ENCODE data around the gene EXOSC5. TPM values are rescaled to one million over a fixed set of nuclear protein-coding genes. Genes with fewer than 3 reads are reported as not detected.

Gene EXOSC5
- total and polyA plus RNA-seq, 9 of the 15 experiments (the other 6 are each of a cell fraction or from before 2014, with no cell fraction given): 10.9 to 75.5 (median 37.8) TPM

- TF ChIP-seq TFE3 (CRISPR knock-in tag; IDR thresholded peaks at IDR 0.05) (no peak), ELF4 (CRISPR knock-in tag; IDR thresholded peaks at IDR 0.05) (no peak), BCOR (IDR thresholded peaks at IDR 0.05) (peak; percentile 35; the same call in 1 of the 2 replicates), RBM39 (optimal IDR thresholded peaks at IDR 0.05; ENCODE audit: low read depth, low read length) (peak; percentile 51), CREB3L1 (IDR thresholded peaks at IDR 0.05; ENCODE audit: borderline replicate concordance, low read depth) (no peak), PBX2 (CRISPR knock-in tag; IDR thresholded peaks at IDR 0.05; ENCODE audit: low read depth) (no peak), PBX2 (tag; conservative IDR thresholded peaks at IDR 0.05; ENCODE audit: low read depth) (peak; percentile 27; the same call in 1 of the 2 replicates), ZNF324 (CRISPR knock-in tag; IDR thresholded peaks at IDR 0.05) (no peak), XRCC5 (IDR thresholded peaks at IDR 0.05; ENCODE audit: low read depth, low read length) (peak; percentile 23; the same call in 1 of the 2 replicates), HNRNPLL (IDR thresholded peaks at IDR 0.05; ENCODE audit: low read depth, low read length, poor library complexity, severe bottlenecking) (peak; percentile 70), NEUROD1 (IDR thresholded peaks at IDR 0.05; ENCODE audit: borderline replicate concordance, low read depth, low read length, partially characterized antibody) (peak; percentile 49), THAP7 (CRISPR knock-in tag; IDR thresholded peaks at IDR 0.05) (no peak), POLR2B (IDR thresholded peaks at IDR 0.05; ENCODE audit: low read depth, partially characterized antibody) (peak; percentile 93), MED1 (CRISPR knock-in tag; IDR thresholded peaks at IDR 0.05; ENCODE audit: borderline replicate concordance) (no peak), ZNF217 (CRISPR knock-in tag; IDR thresholded peaks at IDR 0.05) (no peak), RBBP5 (IDR thresholded peaks at IDR 0.05; ENCODE audit: borderline replicate concordance, insufficient read depth, low read length, poor library complexity, severe bottlenecking) (peak; percentile 93), TAF1 (IDR thresholded peaks at IDR 0.05; ENCODE audit: control insufficient read depth, extremely low read depth, insufficient read depth, low read length, severe bottlenecking) (peak; percentile 95), SIN3A (IDR thresholded peaks at IDR 0.05; ENCODE audit: borderline replicate concordance in 2 of 2, control insufficient read depth in 1 of 2, low read depth in 2 of 2, low read length in 2 of 2) (peak in 1 of 2 experiments; percentile 69; a peak in 1 of 4 replicates), FOXA3 (CRISPR knock-in tag; conservative IDR thresholded peaks at IDR 0.05 in 1 of 2, IDR thresholded peaks at IDR 0.05 in 1 of 2) (peak in 1 of 2 experiments; percentile 52; a peak in 1 of 4 replicates)
Observed at GRCh38 chr19:41439441-41440222, 42.5 kb upstream of the EXOSC5 start, which contains the start of gene DMAC2 (continued).
